HG03378 (cell line): Measurements from ENCODE around the gene RAB3GAP1.
"Not testable (repeated sequence)": the region's sequence is repeated elsewhere in the genome, so short reads cannot be mapped to it uniquely, and the experiment has no call there.

Experiments
- ATAC-seq: cut with Tn5 transposase; IDR thresholded peaks from one replicate; pipeline ENCODE4 v1.9.1; 2021; ENCODE audit warnings: mild to moderate bottlenecking, moderate library complexity; ENCODE audit not compliant: unreplicated experiment

RAB3GAP1 gene

DNA sequence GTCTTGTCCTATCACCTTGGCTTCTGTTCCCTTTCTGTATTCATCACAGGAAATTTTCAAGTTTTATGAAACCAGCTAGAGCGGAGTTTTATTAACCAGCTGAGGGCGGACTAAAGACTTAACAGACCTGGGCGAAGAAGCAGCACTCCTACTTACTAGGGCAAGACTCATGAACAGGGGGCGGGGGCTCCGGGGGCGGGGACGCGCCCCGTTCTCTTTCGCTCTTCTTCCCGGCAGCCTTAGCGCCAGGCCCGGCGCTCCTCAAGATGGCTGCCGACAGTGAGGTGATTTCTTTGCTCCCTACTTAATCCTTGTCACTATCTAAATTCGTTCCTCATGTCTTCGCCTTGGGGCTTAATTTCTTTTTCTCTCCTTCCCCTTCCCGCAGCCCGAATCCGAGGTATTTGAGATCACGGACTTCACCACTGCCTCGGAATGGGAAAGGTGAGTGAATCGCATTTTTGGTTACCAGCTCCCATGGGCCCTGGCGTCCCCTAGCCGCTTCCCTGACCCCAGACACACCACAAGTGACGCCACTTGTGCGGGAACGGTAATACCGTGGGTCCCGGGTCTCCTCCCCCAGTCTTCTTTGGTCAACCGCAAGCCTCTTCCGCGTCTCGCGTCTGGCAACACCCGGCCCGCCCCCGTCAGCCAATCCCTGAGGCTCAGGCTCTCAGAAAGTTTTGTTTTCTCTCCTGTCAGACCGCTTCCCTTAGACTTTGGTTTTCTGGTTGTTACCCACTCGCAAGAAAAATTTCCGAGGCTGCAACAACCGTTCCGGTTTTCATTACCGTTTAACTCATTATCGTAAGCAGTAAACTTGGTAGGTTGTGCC is at the start of gene RAB3GAP1:
TSS of gene RAB3GAP1 (plus strand) at position 251 of the 835 bp plus-strand sequence. CDS start at position 267, 16 bp downstream.
- peak; percentile 76 for ATAC-seq

DNA sequence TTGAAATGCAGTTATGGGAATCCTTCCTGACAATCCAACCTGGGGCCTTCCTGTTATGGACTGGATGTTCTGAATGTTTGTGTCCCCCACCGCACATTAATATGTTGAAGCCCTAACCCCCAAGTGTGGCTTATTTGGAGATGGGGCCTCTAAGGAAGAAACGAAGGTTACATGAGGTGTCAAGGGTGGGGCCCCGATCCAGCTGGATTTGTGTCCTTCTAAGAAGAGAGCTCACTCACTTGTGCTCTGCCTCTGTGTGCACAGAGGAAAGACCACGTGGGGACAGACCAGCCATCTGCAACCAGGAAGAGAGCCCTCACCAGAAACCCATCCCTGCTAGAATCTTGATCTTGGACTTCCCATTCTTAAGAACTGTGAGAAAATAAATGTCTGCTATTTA is 49.3 kb upstream of the RAB3GAP1 start:
- ATAC-seq, result no peak

- peak; percentile 79 for ATAC-seq
These were observed 47.9 kb upstream of the RAB3GAP1 start for GRCh38 chr2:135004005-135004746.

DNA sequence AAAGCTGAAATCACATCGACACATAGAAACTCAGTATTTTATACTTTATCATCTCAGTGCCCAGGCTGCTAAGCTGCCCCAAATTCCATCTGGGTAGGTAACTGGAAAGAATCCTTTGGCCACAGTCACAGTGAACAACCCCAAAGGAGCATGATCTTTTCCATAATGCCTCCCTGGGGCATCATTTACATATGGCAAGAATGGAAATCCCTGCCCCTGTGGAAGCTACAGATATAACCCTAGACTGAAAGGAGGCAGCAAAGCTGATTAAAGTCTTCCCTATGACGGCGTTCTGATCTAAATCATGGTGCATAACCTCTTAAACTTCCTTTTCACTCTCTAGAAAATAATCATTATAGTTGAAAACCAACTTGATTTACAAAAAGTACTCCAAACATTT is 46.3 kb upstream of the RAB3GAP1 start:
- ATAC-seq, result no peak

DNA sequence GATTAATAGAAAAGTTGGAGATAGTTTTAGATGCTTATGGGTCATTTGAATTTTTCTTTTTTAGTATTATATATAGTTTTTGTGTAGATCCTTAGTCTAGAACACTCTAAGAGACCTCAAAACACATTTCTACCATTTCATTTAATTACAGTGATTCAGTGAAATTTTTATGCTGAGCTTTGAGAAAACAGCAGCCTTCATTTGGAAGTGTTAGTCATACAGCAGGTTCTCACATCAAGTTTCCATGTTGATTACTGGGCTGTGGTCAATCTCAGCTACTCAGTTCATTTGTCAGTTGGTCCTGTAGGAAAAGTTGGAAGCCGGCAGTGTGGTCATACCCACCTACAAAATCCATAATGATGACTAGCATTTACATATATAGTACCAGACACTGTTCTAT is 42.8 kb upstream of the RAB3GAP1 start:
- no peak for ATAC-seq

GRCh38 chr2:135010200-135010942 is 41.7 kb upstream of the RAB3GAP1 start:
- no peak for ATAC-seq

GRCh38 chr2:135011633-135012032 is 40.5 kb upstream of the RAB3GAP1 start:
- ATAC-seq, result no peak

- ATAC-seq, result no peak
These were observed 30.5 kb upstream of the RAB3GAP1 start for GRCh38 chr2:135021618-135022017.

DNA sequence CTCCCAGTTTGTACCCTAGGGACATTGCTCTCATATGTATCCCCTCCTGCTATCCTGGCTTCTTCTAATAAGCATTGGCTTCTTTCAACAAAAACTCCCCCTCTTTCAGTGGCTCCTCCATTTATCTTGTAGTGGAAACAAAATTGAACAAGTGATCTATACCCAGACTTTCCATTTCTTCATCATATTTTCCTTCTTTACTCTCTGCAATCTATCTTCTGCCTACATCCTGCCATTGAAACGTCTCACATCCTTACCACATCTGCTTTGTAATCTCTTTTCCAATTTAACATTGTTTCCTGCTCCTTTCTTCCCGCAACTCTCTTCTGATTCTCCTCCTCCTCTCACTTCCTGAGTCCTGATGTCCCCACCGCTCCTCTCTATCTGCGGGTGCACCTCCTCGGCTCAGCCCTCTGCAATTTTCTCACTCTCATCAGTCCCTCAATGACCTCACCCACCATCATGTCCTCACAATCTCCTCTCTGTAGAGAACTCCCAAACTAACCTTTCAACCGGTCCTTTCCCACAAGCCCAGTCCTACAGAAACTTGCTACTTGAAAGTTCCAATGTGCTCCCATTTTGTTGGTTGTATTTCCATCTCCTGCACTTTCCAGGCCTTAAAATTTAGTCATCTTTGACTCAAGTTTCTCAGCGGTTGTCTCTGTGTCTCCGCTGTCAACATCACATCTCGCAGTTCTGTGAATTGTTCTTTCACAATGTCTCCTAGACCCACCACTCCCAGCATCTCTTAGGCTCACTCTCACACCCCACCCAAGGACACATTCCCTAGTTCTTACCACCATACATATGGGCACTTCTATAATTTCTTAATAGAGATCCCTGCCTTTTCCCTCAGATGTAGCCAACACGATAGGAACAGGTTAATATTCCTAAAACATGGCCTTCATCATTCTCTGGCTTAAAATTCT is 28.9 kb upstream of the RAB3GAP1 start:
- no peak for ATAC-seq

GRCh38 chr2:135023886-135024485 is 28.1 kb upstream of the RAB3GAP1 start:
- ATAC-seq, result no peak

- no peak for ATAC-seq
These were observed 22.5 kb upstream of the RAB3GAP1 start for GRCh38 chr2:135029481-135030134.

- no peak for ATAC-seq
These were observed 21.3 kb upstream of the RAB3GAP1 start for GRCh38 chr2:135030826-135031225.

DNA sequence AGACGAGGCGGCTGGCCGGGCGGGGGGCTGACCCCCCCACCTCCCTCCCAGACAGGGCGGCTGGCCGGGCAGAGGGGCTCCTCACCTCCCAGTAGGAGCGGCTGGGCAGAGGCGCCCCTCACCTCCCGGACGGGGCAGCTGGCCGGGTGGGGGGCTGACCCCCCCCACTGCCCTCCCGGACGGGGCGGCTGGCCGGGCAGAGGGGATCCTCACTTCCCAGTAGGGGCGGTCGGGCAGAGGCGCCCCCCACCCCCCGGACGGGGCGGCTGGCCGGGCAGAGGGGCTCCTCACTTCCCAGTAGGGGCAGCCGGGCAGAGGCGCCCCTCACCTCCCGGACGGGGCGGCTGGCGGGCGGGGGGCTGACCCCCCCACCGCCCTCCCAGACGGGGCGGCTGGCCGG is 18.9 kb upstream of the RAB3GAP1 start:
- not testable (repeated sequence) for ATAC-seq

DNA sequence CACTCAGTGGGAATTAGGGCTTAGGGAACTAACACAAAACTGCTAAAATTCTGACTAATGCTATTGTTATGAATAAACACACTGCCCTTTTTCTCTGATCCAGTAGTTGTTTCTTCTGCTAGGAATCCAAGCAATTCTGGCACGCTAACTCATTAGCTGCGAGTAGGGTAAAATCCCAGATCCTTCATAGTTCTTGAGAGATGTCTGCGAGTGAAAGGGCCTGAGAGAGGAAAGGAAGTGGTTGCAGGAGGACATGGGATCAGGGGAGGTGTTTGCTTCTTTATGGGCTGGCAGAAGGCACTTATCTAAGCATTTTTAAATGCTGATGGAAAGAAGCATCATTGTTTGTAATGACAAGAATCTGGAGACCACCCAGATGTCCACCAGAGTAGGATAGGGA is 14.3 kb upstream of the RAB3GAP1 start:
- ATAC-seq, result no peak

- ATAC-seq, result no peak
These were observed 8.7 kb upstream of the RAB3GAP1 start for GRCh38 chr2:135043345-135043744.

- ATAC-seq, result no peak
These were observed 4.8 kb upstream of the RAB3GAP1 start, which contains the start of gene MAP3K19 for GRCh38 chr2:135047300-135047699. Gene MAP3K19 (minus strand): TSS chr2:135047447. CDS start chr2:135024647, 22,800 bp downstream.

DNA sequence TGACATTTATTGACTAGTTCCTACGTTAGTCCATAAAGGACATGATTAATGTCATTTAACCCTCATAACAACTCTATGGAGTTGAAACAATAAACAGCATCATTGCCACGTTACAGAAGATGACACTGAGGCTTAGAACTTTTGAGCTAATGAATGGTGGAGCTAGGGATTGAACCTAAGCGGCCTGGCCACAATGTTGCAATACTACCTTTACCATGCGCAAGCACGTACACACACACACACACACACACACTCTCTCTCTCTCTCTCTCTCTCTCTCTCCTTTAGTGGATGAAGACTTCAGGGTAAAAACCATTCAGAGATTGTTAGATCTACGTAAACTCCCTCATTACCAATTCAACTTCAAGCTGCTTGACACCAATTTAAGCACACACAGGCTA is 4.0 kb upstream of the RAB3GAP1 start:
- no peak for ATAC-seq

DNA sequence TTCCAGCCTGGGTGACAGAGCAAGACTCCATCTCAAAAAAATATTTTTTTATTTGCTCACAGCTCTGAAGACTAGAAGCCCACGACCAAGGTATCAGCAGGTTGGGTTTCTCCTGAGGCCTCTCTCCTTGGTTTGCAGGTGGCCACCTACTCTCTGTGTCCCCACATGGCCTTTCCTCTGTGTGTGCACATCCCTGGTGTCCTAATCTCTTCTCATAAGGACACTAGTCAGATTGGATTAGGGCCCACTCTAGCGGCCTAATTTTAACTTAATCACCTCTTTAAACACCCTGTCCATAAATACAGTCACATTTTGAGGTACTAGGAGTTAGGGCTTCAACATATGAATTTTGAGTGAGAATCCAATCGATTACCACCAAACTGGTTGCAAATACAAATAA is 2.0 kb upstream of the RAB3GAP1 start:
- no peak for ATAC-seq

- no peak for ATAC-seq
These were observed 1.4 kb upstream of the RAB3GAP1 start for GRCh38 chr2:135050684-135051083.
